Caki2 (cell line): Measurements from ENCODE around the gene OR2L13. TPM values are rescaled to one million over a fixed set of nuclear protein-coding genes. Genes with fewer than 3 reads are reported as not detected.

Experiments used
- total RNA-seq: library from RNA; depleted of rRNA; stranded (reverse); fragments of >200 nt; shearing (Covaris generic); gene quantifications from 2 replicates; pipeline ENCODE4 v1.2.3, GENCODE V29; 2014; ENCODE audit warnings: low replicate concordance; rRNA removed

The OR2L13 gene
- total RNA-seq, 1 experiment from 2014 or later: not detected

Other genes starting within 250 kb of the OR2L13 start
- gene TRIM58, start 238.0 kb upstream of the OR2L13 start, total RNA-seq: not detected in 2 replicates
- gene OR2W3, start 199.6 kb upstream of the OR2L13 start, total RNA-seq: not detected in 2 replicates
- gene OR2T8, start 174.9 kb upstream of the OR2L13 start, total RNA-seq: not detected in 2 replicates
- gene OR2AJ1, start 170.3 kb upstream of the OR2L13 start, total RNA-seq: not detected in 2 replicates
- gene OR2L8, start 146.3 kb upstream of the OR2L13 start, total RNA-seq: not detected in 2 replicates
- not detected in 2 replicates for gene OR2AK2, start 130.0 kb upstream of the OR2L13 start, total RNA-seq
- gene OR2L5, start 81.5 kb upstream of the OR2L13 start, total RNA-seq: not detected in 2 replicates
- not detected in 2 replicates for gene OR2L2, start 65.1 kb upstream of the OR2L13 start, total RNA-seq
- not detected in 2 replicates for gene OR2L3, start 48.3 kb upstream of the OR2L13 start, total RNA-seq
- gene OR2M5, start 50.0 kb downstream of the OR2L13 start, total RNA-seq: not detected in 2 replicates
- not detected in 2 replicates for gene OR2M2, start 79.6 kb downstream of the OR2L13 start, total RNA-seq
- not detected in 2 replicates for gene OR2M3, start 102.1 kb downstream of the OR2L13 start, total RNA-seq
- gene OR2M4, start 136.2 kb downstream of the OR2L13 start, total RNA-seq: not detected in 2 replicates
- gene OR2T33, start 182.8 kb downstream of the OR2L13 start, total RNA-seq: not detected in 2 replicates
- not detected in 2 replicates for gene OR2T12, start 208.2 kb downstream of the OR2L13 start, total RNA-seq
- gene OR2M7, start 229.4 kb downstream of the OR2L13 start, total RNA-seq: not detected in 2 replicates